Aorta (tissue), 5 donors: ENCODE data around the gene RIC3. TPM values are rescaled to one million over a fixed set of nuclear protein-coding genes. Genes with fewer than 3 reads are reported as not detected.
"Not testable (repeated sequence)": the region's sequence is repeated elsewhere in the genome, so short reads cannot be mapped to it uniquely, and the experiment has no call there.

Source experiments
- ATAC-seq: fragments of 200-7000 bp; cut with Tn5 transposase; one replicate; pipeline ENCODE4 v1.9.1; 2022; ENCODE audit warnings: moderate library complexity; ENCODE audit not compliant: low FRiP score
- DNase-seq, 2 donors: peaks; one replicate each; pipeline ENCODE4 v3.0.0-alpha.2; 2020
- H3K27ac ChIP-seq, 2 donors: one replicate each; pipeline ENCODE4 v1.5.1; 2013; ENCODE audit warnings: low read length in 2 of 2, mild to moderate bottlenecking in 2 of 2, moderate library complexity in 2 of 2, control low read depth in 1 of 2, inconsistent platforms in 1 of 2, low read depth in 1 of 2
- H3K27me3 ChIP-seq, 2 donors: one replicate each; pipeline ENCODE4 v1.6.1; 2013; ENCODE audit warnings: control low read depth in 1 of 2, low read length in 1 of 2, mild to moderate bottlenecking in 1 of 2, moderate library complexity in 1 of 2; ENCODE audit not compliant: insufficient read depth in 2 of 2, control insufficient read depth in 1 of 2
- H3K36me3 ChIP-seq, 2 donors: one replicate each; pipeline ENCODE4 v1.6.1; 2013; ENCODE audit warnings: control low read depth in 1 of 2, low read length in 1 of 2, mild to moderate bottlenecking in 1 of 2; ENCODE audit not compliant: insufficient read depth in 2 of 2, control insufficient read depth in 1 of 2
- H3K4me1 ChIP-seq, 2 donors: one replicate each; pipeline ENCODE4 v1.6.1; 2013; ENCODE audit warnings: low read length in 2 of 2, control low read depth in 1 of 2, mild to moderate bottlenecking in 1 of 2, moderate library complexity in 1 of 2; ENCODE audit not compliant: insufficient read depth in 2 of 2, control insufficient read depth in 1 of 2
- H3K4me3 ChIP-seq, 2 donors: one replicate each; pipeline ENCODE4 v1.5.1; 2013; ENCODE audit warnings: low read length in 2 of 2, control low read depth in 1 of 2, mild to moderate bottlenecking in 1 of 2
- H3K9me3 ChIP-seq: one replicate; pipeline ENCODE4 v1.6.1; 2013; ENCODE audit warnings: mild to moderate bottlenecking, low read length; ENCODE audit not compliant: control insufficient read depth
- WGBS, 2 donors: extraction: QIAGEN DNeasy Blood & Tissue Kit; methylation state at CpG; one replicate each; pipeline ENCODE4 v1.1.7; 2013; 5-methylcytosine and 5-hydroxymethylcytosine counted together
- intact Hi-C, 2 donors: fragments of 100-400 bp; cut with DNase I; formaldehyde crosslinking; loops; one replicate each; pipeline versions ENCODE4 v1.14.2 to v1.15.0; 2022
- polyA plus RNA-seq, 2 donors: library from polyadenylated mRNA; stranded (reverse); fragments of 200-250 nt; gene quantifications; one replicate each; pipeline ENCODE4 v1.2.3, GENCODE V29; 2013
- total RNA-seq, 2 donors: library from RNA; stranded (reverse); fragmentation: NEBNext Ultra II Directional; extraction: Animal tissue kit (Norgen Biotek cat#: 25700); gene quantifications; one replicate each; pipeline ENCODE4 v1.2.1, GENCODE V29; 2021
- donor health status: healthy with polysubstance abuse.
- donor health status: Bipolar disorder and iron deficiency.
- donor health status: DM: no; HTN: no; CAD: no.
- donor health status: DM: no; HTN: no; CAD: no.
- donor health status: DM: yes; HTN: yes; CAD: no.

RIC3 gene
- total and polyA plus RNA-seq, 4 donors, result 2.9 to 13.1 (median 8.1) TPM

DNA sequence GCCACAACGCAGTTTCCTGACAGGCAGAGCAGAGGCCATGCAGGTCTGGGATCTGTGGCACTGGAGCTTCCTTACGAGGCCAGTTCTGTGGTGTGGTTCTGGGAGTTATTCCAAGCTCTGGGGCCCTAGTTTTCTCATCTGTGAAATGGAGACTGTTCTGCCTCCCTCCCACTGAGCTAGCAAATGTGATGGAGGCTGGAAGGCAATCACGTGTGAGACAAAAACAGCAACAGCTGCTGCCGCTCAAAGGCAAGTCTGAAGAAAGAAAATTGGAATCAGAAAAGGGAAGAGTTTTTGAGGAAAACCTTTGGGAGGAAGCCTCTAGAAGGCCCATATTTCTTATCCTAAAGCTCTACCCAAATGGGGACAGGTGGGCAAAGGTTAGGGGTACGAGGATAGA is 8.3 kb upstream of the RIC3 start:
- 37 to 42% methylated on average over 5 of the region's 5 CpGs for WGBS, 2 donors

DNA sequence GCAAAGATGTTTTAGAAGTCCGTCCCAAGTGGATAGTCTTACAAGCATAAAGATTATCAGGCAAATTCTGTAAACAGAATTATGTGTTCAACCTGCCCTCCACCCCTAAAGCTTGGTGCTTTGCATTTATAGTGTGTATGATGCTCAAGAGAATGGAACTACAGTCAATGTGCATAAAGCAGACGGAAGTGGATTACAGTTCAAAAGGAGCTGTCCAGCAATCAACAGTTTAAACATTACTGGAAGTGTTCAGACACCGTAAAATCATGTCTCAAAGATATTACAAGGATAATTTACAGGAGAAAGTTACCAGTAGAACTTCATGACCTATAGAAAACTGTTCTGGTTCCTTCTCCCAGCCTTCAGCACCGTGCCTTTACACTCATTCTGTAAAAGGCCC is 1.0 kb downstream of the RIC3 start:
- Histone ChIP-seq H3K4me3 (peak overlapping the region; percentile 2 to 44), H3K9me3 (no peaks in the 10 kb centered on the region), H3K4me1 (no peaks in the 10 kb centered on the region), H3K27me3 (no peaks in the 10 kb centered on the region), H3K27ac (no peak overlapping the region), H3K36me3 (no peaks in the 10 kb centered on the region)
- no peak for ATAC-seq
- DNase-seq, result no peak
- intact Hi-C loops, result no loop called here
- WGBS, 2 donors, result 40% methylated on average over 4 of the region's 4 CpGs

More for the DNA sequence above, 8.3 kb upstream of the RIC3 start:
- DNase-seq, result no peak
- Histone ChIP-seq H3K4me3 (no peak overlapping the region), H3K9me3 (no peaks in the 10 kb centered on the region), H3K4me1 (no peaks in the 10 kb centered on the region), H3K36me3 (no peaks in the 10 kb centered on the region), H3K27me3 (no peaks in the 10 kb centered on the region), H3K27ac (no peak overlapping the region)
- no peak for ATAC-seq
- intact Hi-C loops, result no loop called here

DNA sequence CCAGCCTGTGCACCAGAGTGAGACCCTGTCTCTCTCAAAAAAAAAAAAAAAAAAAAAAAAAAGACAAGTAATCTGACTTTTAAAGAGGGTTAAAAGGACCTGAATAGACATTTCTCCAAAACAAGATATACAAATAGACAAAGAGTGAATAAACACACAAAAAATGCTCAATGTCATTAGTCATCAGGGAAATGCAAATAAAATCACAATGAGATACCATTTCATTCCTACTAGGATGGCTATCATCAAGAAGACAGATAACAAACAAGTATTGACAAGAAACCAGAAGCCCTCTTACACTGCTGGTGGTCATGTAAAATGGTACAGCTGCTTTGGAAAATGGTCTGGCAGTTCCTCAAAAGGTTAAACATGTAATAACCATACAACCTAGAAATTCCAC is 4.1 kb downstream of the RIC3 start:
- Histone ChIP-seq H3K9me3 (no peaks in the 10 kb centered on the region), H3K4me1 (no peaks in the 10 kb centered on the region), H3K36me3 (no peaks in the 10 kb centered on the region), H3K27me3 (peaks cover 0 to 1% of the 10 kb centered on the region in 2 donors), H3K27ac (no peak overlapping the region), H3K4me3 (no peak overlapping the region)
- DNase-seq (no peak), ATAC-seq (no peak)
- intact Hi-C loops, result no loop called here

- H3K9me3 ChIP-seq, H3K27me3 ChIP-seq, H3K4me1 ChIP-seq, H3K27ac ChIP-seq, H3K36me3 ChIP-seq, intact Hi-C loops, DNase-seq, ATAC-seq, H3K4me3 ChIP-seq: not testable (repeated sequence)
- 52 to 57% methylated on average over 11 of the region's 13 CpGs for WGBS, 2 donors
Observed at GRCh38 chr11:8161627-8162304, 7.1 kb downstream of the RIC3 start.

DNA sequence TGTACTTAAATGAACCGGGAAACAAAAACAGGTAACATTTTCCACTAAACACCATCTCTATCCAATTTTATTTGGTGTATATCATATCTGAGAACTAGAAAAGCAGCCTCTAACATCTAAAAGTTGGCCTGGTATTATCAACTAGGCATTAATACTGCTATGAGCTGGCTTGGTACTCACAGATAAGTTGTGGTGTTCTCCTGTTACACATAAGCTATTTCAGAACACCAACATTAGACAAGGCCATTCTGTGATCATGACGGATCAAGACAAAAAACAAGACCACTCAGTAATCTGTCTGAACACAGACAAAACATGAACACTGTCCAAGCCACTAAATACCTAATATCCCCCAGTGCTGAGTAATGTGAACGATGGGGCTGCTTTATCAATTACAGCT is 11.9 kb downstream of the RIC3 start:
- ATAC-seq (no peak), DNase-seq (no peak)
- Histone ChIP-seq H3K4me3 (no peak overlapping the region), H3K27me3 (peaks cover 0 to 1% of the 10 kb centered on the region in 2 donors), H3K9me3 (no peaks in the 10 kb centered on the region), H3K36me3 (no peaks in the 10 kb centered on the region), H3K4me1 (peaks cover 0 to 2% of the 10 kb centered on the region in 2 donors), H3K27ac (no peak overlapping the region)
- 80 to 85% methylated on average over 3 of the region's 3 CpGs for WGBS, 2 donors
- intact Hi-C loops, result no loop called here

- Histone ChIP-seq H3K4me3 (no peak overlapping the region), H3K27ac (no peak overlapping the region), H3K36me3 (no peaks in the 10 kb centered on the region), H3K9me3 (no peaks in the 10 kb centered on the region), H3K27me3 (no peaks in the 10 kb centered on the region), H3K4me1 (no peaks in the 10 kb centered on the region)
- DNase-seq (no peak), ATAC-seq (no peak)
- 81 to 83% methylated on average over 6 of the region's 6 CpGs for WGBS, 2 donors
- intact Hi-C loops, result no loop called here
Observed at GRCh38 chr11:8149726-8150125, 19.1 kb downstream of the RIC3 start.

GRCh38 chr11:8138526-8138925 is 30.3 kb downstream of the RIC3 start:
- intact Hi-C loops, result no loop called here
- WGBS, 2 donors, result 86 to 90% methylated on average over 2 of the region's 2 CpGs
- no peaks in the 10 kb centered on the region for H3K27me3 ChIP-seq
- H3K4me1 ChIP-seq, result no peaks in the 10 kb centered on the region
- no peak for DNase-seq
- H3K9me3 ChIP-seq, result peaks cover 2% of the 10 kb centered on the region
- H3K36me3 ChIP-seq, result peaks cover 0 to 5% of the 10 kb centered on the region in 2 donors
- no peak for ATAC-seq
- H3K4me3 ChIP-seq, result no peak overlapping the region
- no peak overlapping the region for H3K27ac ChIP-seq

GRCh38 chr11:8127447-8127846 is 41.4 kb downstream of the RIC3 start:
- H3K27me3 ChIP-seq, result no peaks in the 10 kb centered on the region
- H3K36me3 ChIP-seq, result no peaks in the 10 kb centered on the region
- 40 to 41% methylated on average over 2 of the region's 2 CpGs for WGBS, 2 donors
- H3K9me3 ChIP-seq, result no peaks in the 10 kb centered on the region
- no peak for DNase-seq
- H3K27ac ChIP-seq, result no peak overlapping the region
- H3K4me1 ChIP-seq, result no peaks in the 10 kb centered on the region
- intact Hi-C loops, result no loop called here
- H3K4me3 ChIP-seq, result no peak overlapping the region
- ATAC-seq, result no peak

GRCh38 chr11:8126649-8127289 is 42.1 kb downstream of the RIC3 start:
- no peaks in the 10 kb centered on the region for H3K4me1 ChIP-seq
- no peaks in the 10 kb centered on the region for H3K9me3 ChIP-seq
- no peaks in the 10 kb centered on the region for H3K27me3 ChIP-seq
- H3K36me3 ChIP-seq, result no peaks in the 10 kb centered on the region
- H3K4me3 ChIP-seq, result no peak overlapping the region
- intact Hi-C loops, result no loop called here
- no peak overlapping the region for H3K27ac ChIP-seq
- ATAC-seq, result no peak
- no peak for DNase-seq
- WGBS, 2 donors, result 27 to 37% methylated on average over 8 of the region's 8 CpGs
